HEK293 (cell line): ENCODE measurements around the gene CCDC8.

ENCODE experiments used
- CTCF ChIP-seq: fragments of 450-650 bp; formaldehyde crosslinking; IDR thresholded peaks from 2 replicates; pipeline ENCODE4 v1.5.1; 2016; ENCODE audit warnings: missing biosample characterization, missing genetic modification characterization
- SP2 ChIP-seq: fragments of 450-650 bp; formaldehyde crosslinking; IDR thresholded peaks from 2 replicates; pipeline ENCODE4 v1.5.1; 2016; ENCODE audit warnings: missing biosample characterization, missing genetic modification characterization
- ZNF114 ChIP-seq: fragments of 450-650 bp; formaldehyde crosslinking; IDR thresholded peaks from 2 replicates; pipeline ENCODE4 v1.5.0; 2017; ENCODE audit warnings: missing biosample characterization, missing genetic modification characterization
- ZNF350 ChIP-seq: fragments of 450-650 bp; formaldehyde crosslinking; IDR thresholded peaks from 2 replicates; pipeline ENCODE4 v1.5.0; 2017; ENCODE audit warnings: missing biosample characterization, mild to moderate bottlenecking, missing genetic modification characterization
- ZNF529 ChIP-seq: fragments of 450-650 bp; formaldehyde crosslinking; IDR thresholded peaks from 2 replicates; pipeline ENCODE4 v1.5.1; 2017; ENCODE audit warnings: missing genetic modification characterization, missing biosample characterization; ENCODE audit not compliant: insufficient replicate concordance
- ZNF639 ChIP-seq: fragments of 450-650 bp; formaldehyde crosslinking; IDR thresholded peaks from 2 replicates; pipeline ENCODE4 v1.5.1; 2016; ENCODE audit warnings: missing biosample characterization, missing genetic modification characterization

GRCh38 chr19:46426035-46426505 lies 12.7 kb upstream of the CCDC8 start:
- TF ChIP-seq CTCF (tag by site-specific recombination) (no peak), ZNF350 (tag by site-specific recombination) (no peak), SP2 (tag by site-specific recombination) (no peak), ZNF114 (tag by site-specific recombination) (no peak), ZNF639 (tag by site-specific recombination) (no peak), ZNF529 (tag by site-specific recombination) (no peak)
